Measurements from ENCODE around the gene TNFRSF11A.
A peak's percentile ranks its signal among the peaks of the same experiment; 100 is the strongest.

Gene TNFRSF11A

DNA sequence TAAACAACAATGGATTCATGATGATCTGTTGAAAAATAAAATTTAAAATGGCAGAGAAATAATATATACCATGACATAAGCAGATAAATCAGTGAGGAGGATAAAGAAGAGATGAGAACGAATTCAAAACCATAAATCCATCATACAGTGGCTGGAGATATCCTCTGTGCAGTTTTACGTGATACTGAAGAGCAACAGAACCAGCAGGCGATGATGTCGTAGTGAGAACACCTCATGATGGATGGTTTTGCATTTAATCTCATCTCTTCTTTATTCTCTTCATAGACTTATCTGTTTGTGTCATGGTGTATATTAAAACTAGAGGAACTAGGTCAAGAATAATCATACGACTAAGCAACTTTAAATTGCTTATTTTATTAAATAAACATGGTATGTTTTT is 56.3 kb downstream of the TNFRSF11A start:
- FAIRE-seq (no peak), DNase-seq (ENCODE audit: low spot score) (no peak)

DNA sequence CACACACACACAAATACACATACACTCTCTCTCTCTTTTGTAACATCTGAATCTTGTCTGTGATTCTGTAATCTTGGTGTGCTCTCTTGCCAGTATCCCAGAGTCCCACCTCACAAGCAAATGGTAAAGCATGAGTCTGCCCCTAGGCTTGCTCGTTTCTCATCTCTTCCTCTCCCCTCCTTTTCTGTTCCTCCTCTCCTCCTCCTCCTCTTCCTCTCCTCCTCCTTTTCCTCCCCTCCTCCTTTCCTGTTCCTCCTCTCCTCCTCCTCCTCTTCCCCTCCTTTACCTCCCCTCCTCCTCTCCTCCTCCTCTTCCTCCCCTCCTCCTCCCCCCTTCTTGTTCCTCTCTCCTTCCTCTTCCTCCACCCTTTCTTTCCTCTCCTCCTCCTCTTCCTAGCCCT is 59.0 kb downstream of the TNFRSF11A start:
- DNase-seq (ENCODE audit: low spot score), result no peak
- FAIRE-seq, result no peak

DNA sequence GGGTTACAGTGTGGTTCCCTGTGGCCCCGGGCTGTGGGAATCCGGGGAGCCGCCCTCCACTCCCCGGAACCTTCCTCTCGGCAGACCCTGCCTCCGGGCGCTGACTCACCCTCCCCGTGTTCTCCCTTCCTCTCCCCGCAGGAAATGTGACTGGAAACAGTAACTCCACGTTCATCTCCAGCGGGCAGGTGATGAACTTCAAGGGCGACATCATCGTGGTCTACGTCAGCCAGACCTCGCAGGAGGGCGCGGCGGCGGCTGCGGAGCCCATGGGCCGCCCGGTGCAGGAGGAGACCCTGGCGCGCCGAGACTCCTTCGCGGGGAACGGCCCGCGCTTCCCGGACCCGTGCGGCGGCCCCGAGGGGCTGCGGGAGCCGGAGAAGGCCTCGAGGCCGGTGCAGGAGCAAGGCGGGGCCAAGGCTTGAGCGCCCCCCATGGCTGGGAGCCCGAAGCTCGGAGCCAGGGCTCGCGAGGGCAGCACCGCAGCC is 59.5 kb downstream of the TNFRSF11A start:
- DNase-seq (ENCODE audit: low spot score), result no peak
- FAIRE-seq, result no peak

DNA sequence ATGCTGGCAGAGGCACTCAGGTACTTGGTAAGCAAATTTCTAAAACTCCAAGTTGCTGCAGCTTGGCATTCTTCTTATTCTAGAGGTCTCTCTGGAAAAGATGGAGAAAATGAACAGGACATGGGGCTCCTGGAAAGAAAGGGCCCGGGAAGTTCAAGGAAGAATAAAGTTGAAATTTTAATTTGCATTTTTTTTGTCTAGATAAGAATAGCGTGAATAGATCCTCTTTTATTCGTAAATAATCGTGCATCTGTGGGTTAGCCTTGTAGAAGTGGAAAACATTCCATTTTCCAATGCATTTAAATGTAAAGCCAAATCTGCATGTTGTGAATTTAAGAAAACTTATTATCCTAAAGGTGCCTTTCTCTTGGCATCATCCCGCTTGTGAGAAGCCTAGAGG is 61.0 kb downstream of the TNFRSF11A start:
- DNase-seq (ENCODE audit: low spot score), result no peak
- FAIRE-seq, result no peak

DNA sequence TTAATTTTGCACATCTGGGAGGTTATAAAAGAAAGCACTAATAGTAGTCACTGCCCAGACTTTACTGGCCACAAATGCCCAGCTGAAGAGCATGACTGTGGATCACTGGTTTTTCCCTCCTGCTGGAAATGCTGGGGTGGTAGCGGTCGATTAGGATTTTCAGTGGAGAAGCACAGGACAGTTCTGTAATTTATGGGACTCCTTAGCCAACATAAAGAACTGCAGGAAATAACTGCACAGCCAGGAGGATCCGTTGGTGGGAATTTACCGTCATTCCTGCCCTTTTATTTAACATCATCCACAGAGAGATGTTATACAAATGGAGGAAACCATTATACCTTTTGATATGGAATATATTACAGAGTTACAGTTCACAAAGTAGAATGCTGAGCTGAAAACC is 61.5 kb downstream of the TNFRSF11A start:
- FAIRE-seq (no peak), DNase-seq (ENCODE audit: low spot score) (no peak)

DNA sequence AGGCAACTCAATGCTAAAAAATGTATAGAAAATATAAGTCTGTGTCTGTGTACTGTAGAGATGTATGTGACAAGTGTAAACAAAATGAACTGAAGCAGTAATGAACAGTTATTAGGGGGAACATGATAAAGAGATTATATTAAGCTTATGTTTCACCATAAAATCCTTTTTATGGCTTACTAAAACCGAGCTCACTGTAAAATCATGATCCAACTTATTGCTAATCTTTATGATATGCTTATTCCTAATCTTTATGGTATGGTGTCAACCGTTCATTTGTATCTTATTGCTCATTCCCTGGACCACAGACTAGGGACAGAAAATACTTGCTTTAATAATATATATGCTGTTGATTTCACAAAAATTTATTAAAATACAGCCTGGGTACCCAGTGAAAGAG is 62.1 kb downstream of the TNFRSF11A start:
- DNase-seq (ENCODE audit: low spot score), result no peak
- FAIRE-seq, result no peak

DNA sequence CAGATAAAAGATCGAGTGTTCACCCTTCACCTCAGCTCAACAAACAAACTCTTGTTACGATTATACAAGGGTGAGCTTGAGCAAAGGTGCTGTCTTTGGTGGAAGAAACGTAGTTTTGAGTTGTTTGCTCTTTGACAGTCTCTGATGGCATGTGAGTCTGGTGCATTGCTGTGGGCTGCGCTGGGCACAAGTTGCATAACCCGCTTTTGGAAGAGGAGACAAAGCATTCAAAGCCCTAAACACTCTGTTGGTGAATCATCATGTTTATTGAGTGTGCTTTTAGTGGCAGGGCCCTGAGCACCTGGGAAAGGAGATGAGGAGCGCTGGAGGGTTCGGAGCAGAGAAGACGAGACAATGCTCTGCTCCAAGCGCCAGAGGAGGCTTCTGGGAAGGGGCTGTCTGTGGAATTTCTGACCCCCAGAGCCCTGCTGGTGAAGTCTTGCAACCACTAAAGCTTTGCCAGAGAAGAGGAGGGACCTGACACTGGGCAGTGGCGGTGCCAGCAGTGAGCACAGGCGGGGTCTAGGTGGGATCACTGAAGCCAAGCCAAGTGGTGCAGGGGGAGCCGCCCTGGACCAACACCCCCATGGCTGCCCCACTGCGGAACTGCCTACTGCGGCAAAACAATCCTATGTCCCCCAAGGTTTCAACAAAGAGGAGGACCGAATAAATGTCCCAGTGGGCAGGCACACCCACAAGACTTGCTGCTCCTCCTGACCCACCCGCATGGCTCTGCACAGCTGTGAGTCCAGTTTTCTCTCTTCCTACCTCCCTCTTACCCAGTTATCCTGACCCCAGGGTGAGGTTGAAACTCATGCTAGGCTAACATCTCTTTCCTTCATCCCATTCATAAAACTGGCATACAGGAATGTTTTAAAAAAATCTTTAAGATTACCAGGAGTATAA is 64.0 kb downstream of the TNFRSF11A start:
- DNase-seq (ENCODE audit: low spot score), result no peak

DNA sequence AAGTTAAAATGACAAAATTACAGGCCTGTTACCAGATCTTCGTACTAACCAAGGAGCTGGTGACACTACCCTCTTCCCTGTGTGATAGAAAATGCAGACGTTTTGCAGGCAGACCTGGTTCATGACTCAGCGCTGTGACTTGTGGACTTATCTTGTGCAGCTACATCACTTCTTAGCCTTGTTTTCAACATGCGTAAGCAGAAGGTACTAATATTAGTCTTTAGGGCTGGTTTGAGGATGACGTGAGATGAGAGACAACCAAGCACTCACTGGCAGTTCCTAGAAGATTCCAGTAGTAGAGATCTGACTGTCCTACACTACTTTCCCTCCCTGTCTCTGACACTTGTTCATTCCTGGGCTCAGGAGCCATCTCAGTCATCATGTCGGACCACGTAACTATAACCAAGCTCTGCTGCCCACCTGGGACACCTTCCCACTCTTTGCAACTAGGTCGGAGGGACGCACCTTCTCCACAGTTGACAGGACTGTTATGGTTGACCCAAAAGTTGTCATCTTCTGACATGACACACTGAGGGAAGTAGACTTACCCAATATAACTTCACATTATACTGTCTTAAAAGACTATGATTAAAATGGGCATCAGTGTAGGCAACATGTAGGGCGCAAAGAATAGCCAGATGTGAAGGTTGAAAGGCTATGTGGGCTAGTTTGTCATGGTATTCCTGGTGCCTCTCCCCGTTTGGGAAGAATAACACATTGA is 64.8 kb downstream of the TNFRSF11A start:
- no peak for DNase-seq (ENCODE audit: low spot score)
- FAIRE-seq, result no peak

More for the DNA sequence above, 64.0 kb downstream of the TNFRSF11A start:
- FAIRE-seq, result no peak

DNA sequence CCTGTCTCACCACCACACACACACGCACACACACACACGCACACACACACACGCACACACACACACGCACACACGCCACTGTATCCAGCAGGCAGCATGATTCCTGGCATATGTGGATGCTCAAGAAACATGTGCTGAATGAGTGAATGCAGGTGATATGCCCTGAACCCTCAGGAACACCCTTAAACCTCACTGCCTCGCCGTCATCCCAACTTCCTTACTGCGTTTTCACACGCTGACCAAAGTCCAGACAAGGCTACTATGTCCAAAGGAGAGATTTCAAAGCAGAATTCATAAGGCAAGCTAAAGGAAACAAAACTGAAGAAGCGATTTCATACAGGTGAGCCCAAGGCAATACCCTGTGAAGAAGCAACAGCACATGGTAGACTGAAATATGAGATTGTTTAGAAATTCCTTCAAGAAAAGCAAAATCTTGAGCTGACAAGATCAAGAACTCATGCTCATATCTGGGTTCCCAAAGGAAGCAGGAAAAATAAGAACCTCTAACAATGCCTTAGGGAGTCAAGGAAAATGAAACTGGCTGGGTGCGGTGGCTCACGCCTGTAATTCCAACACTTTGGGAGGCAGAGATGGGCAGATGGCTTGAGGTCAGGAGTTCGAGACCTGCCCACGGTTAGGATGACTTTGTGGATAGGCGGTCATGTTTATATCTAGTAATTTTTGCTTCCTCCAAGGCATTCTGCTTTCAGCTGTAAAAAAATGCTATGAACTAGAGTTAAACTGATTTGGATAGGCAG is 69.1 kb downstream of the TNFRSF11A start:
- FAIRE-seq (no peak), DNase-seq (ENCODE audit: low spot score) (no peak)

DNA sequence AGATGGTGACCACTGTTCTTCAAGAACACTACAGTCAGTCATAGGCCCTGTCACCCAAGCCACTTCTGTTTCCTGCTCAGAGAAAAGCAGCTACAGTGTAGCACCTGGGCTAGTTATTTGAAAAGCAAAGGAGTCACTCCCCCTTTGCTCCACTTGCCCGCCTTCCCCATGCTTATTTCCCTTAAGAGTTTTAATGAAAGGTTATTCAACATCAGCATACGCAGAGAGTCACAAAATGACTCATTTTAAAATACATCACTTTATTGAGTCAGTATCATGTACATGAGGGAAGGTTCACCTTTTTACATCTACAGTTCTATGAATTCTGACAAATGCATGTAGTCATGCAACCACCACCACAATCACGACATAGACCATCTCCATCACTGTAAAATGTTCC is 71.3 kb downstream of the TNFRSF11A start:
- no peak for FAIRE-seq
- DNase-seq (ENCODE audit: low spot score), result no peak

DNA sequence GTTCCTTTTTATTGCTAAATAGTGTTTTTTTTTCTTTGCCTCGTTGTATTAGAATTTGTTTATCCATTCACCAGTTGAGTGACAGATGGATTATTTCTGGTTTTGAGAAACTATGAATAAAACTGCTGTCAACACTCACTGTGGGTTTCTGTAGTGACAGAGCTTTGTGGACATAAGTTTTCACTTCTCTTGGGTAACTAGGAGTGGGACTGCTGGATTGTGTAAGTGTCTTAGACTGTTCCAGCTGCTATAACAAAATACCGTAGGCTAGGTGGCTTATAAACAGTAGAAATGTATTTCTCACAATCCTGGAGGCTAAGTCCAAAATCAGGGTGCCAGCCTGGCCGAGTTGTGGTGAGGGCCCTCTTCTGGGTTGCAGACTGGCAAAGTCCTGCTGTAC is 71.9 kb downstream of the TNFRSF11A start:
- FAIRE-seq (no peak), DNase-seq (ENCODE audit: low spot score) (no peak)

DNA sequence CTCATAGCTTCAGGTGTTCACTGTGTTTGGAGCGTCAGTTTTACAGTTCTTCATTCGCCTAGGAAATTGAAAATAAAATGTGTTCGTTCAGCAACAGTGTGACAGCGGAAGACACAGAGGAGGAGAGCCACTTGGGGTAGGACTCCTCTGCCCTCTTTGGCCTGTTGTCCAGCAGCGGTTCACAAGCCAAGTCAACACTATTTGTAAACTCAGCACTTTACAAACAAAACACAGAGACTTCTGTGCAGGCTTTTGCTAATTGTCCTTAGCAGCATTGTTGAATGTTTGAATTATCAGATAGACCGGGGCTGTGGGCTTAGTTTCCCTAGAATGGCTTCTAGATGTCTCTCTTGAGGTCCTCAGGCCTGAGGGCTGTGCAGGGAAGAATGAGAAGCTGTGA is 73.2 kb downstream of the TNFRSF11A start:
- DNase-seq (ENCODE audit: low spot score) (no peak), FAIRE-seq (no peak)

DNA sequence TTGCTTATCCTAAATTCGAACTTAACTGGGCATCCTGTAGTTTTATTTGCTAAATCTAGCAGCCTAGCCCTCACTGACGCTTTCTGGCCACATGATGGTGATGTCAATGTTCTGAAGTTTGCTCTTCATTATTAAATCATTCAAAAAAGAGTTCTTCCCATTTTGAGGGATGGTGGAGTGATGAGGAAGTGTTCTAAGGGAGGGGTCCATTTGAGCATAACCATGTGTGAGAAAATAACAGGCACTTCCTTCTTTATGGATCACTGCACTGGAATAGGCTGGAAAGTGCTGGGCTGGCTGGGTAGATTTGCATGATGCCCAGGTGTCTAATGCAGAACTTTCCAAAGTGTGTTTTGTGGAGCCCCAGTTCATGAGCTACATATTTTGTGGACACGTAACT is 74.2 kb downstream of the TNFRSF11A start:
- no peak for FAIRE-seq
- no peak for DNase-seq (ENCODE audit: low spot score)

DNA sequence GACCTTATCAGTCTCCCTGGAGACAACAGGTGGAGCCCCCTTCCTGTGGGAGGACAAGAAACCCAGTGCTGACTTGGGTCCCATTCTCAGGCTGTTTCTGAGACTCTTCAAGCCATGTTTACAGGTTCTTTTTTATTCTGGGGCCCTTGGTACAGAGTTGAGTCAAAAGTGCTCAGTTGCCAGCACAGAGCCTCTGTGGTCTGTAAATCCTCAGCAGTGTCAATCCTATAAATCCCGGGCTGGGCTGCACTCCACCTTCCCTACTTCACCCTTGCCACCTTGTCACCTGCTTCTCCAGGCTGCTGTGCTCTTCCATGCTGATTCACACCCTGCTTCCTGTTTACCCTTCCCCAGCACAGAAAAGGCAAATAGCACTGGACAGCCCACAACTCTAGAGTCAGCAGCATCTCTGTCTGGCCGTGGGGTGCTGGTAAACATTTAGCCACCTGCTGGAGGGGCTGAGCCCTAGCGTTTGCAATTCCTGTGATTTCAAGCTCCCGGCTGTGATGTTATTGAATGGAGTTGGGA is 74.7 kb downstream of the TNFRSF11A start:
- DNase-seq (ENCODE audit: low spot score), result no peak
- no peak for FAIRE-seq

DNA sequence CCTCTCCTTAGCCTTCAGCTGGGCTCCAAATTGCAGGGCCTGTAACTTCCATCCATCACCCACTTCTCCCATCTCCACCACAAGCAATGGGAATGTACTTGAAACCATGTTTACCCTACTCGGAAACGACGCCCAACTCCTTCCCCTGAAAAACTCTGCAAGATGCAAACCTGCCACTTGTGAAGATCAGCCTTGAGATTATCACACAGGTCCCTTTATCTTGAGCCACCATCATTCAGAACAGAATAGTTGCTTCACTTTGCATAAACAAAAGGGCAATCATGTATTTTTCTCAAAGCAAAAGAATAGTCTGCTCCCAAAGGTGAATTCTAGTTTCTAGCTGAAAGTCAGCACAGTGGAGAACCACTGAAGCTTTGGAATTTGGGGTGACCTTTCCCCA is 75.8 kb downstream of the TNFRSF11A start:
- FAIRE-seq, result no peak
- no peak for DNase-seq (ENCODE audit: low spot score)

DNA sequence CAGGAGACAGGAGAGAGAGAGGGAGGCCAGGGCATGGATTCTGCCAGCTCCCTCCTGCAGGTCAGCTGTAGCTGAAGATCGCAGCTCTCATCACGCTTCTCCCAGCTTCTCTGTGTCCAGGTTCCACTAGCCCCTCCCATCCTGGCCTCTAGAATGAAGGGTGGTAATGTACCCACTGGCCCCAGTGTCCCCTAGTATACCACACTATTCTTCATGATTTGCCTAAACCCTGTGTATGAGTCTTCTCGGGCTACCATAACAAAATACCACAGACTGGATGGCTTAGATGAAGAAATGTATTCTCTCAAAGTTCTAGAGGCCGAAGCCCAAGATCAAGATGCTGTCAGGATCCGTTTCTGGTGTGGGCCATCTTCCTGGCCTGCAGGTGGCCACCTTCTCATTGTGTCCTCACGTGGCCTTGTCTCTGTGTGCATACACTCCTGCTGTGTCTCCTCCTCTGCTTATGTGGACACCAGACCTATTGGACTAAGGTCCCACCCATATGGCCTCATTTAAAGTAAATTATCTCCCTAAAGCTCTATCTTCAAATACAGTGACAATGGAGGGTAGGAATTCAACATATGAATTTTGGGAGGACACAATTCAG is 77.3 kb downstream of the TNFRSF11A start:
- DNase-seq (ENCODE audit: low spot score) (no peak), FAIRE-seq (no peak)

DNA sequence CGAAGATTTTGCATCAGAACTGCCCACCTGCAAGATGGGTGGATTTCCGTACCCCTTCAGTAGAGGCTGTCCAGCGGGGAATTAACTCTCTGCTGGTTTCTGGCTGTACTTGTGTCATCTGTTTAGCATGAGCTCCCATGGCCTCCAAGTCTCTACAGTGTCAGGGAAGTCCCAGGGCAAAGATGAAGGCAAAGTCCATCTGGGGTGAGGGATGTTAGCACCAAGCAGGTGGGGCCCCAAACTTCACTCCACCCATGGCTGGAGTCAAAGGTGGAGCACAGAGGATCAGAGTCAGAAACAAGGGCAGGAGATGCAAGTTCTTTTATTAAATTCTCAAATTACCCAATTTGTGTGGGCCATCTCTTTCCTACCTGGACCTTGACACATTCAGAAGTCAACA is 78.0 kb downstream of the TNFRSF11A start:
- DNase-seq (ENCODE audit: low spot score), result no peak
- no peak for FAIRE-seq

DNA sequence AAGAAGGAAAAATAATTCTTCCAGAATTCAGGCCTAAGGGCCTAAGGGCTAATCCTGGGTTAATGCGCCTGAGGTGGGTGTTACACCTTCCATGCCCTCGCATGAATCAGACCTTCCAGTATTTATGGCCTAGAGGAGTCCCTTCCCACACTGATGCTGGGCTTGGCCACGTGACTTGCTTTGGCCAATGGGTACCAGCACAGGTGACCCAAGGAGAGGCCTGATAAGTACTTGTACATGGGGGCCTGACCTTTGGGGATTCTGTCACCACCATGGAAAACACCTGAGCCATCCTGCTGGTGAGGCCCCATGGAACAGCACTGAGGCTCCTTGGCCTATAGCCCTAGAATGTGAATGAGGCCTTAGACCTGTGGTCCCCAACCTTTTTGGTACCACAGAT is 79.8 kb downstream of the TNFRSF11A start:
- DNase-seq (ENCODE audit: low spot score) (no peak), FAIRE-seq (no peak)

DNA sequence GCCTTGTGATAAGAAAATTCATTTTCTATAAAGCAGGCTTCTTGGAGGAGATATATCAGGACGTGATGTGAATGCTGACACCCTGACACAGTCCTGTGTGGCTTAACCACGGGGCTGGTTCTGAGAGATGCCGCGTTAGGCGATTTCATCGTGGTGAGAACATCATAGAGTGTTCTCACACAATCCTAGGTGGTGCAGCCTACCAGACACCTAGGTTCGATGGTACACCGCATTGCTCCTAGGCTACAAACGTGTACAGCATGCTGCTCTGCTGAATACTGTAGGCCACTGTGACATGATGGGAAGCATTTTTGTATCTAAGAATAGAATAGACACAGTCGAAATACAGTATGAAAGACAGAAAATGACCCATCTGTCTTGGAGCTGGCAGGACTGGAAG is 82.5 kb downstream of the TNFRSF11A start:
- FAIRE-seq, result no peak
- DNase-seq (ENCODE audit: low spot score), result no peak

DNA sequence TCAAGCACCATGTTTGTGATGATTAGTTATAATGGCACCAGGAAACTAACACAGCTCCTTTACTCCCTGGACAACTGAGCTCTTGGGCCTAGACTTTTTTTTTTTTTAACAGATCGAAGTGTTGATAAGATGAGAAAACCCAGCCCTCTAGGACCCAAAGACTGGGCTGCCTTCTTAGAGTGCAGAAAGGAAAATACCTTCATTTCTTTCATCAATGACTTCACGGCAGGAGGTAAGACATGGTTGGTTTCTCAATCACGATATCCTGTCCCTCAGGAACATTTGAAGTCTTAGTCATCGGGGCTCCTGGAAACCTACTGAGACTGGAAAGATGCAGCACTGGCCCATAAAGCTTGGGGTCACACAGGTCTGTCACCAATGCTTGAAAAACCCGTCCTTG is 84.7 kb downstream of the TNFRSF11A start:
- FAIRE-seq (no peak), DNase-seq (ENCODE audit: low spot score) (peak; percentile 15)

Measured in RCC 7860 (cell line).